ENCODE measurements around the gene OBSCN.
A peak's percentile ranks its signal among the peaks of the same experiment; 100 is the strongest.
"Not testable (repeated sequence)": the region's sequence is repeated elsewhere in the genome, so short reads cannot be mapped to it uniquely, and the experiment has no call there.

The OBSCN gene

GRCh38 chr1:228182296-228183030 lies 25.4 kb upstream of the OBSCN start:
- DNase-seq (ENCODE audit: low read depth, low spot score): no peak

GRCh38 chr1:228184152-228184551 lies 23.7 kb upstream of the OBSCN start:
- no peak for DNase-seq (ENCODE audit: low read depth, low spot score)

DNA sequence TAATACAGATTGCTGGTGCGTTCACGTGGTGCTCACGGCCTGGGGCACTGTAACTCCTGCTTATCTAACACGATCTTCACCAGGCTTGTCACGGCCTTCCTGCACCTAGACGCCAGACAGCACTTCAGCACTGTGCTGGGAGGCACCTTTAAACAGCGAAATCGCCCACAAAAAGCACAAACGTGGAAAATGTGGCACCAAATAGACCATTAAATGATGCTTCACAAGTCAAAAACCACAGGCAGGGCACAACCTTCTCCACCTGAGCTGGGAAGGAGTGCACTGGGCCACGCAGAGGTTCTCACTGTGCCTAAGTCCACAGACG lies 22.2 kb upstream of the OBSCN start:
- peak; percentile 55 for DNase-seq (ENCODE audit: low read depth, low spot score)

GRCh38 chr1:228188249-228188648 lies 19.6 kb upstream of the OBSCN start:
- DNase-seq (ENCODE audit: low read depth, low spot score): not testable (repeated sequence)

GRCh38 chr1:228190182-228190581 lies 17.7 kb upstream of the OBSCN start:
- DNase-seq (ENCODE audit: low read depth, low spot score): no peak

DNA sequence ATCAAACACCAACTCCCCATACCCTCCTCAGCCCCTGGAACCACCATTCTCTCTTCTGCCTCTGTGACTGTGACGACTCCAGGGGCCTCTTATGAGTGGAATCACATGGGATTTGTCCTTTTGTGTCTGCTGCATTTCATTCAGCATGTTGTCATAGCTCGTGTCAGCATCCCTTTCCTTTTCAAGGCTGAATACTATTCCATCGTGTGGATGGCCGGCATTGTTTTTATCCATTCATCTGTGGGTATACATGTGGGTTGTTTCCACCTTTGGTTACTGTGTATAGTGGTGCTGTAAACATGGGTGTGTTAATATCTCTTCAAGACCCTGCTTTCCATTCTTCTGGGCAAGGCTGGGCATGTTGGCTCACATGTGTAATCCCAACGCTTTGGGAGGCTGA lies 17.1 kb upstream of the OBSCN start:
- no peak for DNase-seq (ENCODE audit: low read depth, low spot score)

DNA sequence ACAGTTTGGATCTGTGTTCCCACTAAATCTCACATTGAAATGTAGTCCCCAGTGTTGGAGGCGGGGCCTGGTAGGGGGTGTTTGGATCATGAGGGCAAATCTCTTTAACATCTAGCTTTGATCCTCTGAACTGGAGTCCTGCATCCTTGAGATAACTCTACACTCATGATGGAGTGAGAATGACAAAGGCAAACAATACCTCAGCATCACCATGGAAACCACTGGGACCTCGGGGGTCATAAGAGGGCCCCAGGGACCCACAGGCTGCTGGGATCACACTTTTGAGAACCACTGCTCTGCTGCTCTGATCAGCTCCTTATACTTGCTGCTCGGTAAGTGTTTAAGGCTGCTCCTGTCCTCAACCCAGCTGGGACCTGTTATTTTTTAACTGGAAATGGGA lies 13.4 kb upstream of the OBSCN start:
- no peak for DNase-seq (ENCODE audit: low read depth, low spot score)

- DNase-seq (ENCODE audit: low read depth, low spot score): no peak
Observed at GRCh38 chr1:228194921-228195812, 12.7 kb upstream of the OBSCN start.

- no peak for DNase-seq (ENCODE audit: low read depth, low spot score)
Observed at GRCh38 chr1:228197555-228198147, 10.2 kb upstream of the OBSCN start.

DNA sequence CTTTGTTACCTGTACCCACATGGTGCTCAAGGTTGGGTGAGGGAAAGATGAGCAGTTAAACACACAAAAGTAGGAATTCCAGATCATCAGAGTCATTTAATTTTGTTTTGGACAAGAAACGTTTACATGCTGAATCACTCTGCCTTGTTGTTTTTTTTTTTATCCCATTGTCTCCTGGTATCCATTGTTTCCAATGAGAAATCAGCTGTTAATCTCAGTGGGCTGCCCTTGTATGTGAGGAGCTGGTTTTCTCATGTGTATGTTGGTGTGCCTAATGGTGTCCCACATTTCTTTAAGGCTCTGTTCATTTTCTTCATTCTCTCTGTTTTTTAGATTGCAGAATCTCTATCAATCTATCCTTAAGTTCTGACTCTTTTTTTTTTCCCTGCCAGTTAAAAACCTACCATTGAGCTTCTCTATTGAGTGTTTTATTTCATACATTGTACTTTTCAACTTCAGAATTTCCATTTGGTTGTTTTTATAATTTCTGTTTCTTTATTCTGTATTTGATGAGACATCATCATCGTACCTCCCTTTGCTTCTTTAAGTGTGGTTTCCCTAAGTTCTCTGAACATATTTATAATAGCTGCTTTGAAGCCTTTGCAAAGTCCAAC lies 8.8 kb upstream of the OBSCN start:
- DNase-seq (ENCODE audit: low read depth, low spot score): no peak

GRCh38 chr1:228204958-228205357 lies 2.9 kb upstream of the OBSCN start:
- DNase-seq (ENCODE audit: low read depth, low spot score): no peak

DNA sequence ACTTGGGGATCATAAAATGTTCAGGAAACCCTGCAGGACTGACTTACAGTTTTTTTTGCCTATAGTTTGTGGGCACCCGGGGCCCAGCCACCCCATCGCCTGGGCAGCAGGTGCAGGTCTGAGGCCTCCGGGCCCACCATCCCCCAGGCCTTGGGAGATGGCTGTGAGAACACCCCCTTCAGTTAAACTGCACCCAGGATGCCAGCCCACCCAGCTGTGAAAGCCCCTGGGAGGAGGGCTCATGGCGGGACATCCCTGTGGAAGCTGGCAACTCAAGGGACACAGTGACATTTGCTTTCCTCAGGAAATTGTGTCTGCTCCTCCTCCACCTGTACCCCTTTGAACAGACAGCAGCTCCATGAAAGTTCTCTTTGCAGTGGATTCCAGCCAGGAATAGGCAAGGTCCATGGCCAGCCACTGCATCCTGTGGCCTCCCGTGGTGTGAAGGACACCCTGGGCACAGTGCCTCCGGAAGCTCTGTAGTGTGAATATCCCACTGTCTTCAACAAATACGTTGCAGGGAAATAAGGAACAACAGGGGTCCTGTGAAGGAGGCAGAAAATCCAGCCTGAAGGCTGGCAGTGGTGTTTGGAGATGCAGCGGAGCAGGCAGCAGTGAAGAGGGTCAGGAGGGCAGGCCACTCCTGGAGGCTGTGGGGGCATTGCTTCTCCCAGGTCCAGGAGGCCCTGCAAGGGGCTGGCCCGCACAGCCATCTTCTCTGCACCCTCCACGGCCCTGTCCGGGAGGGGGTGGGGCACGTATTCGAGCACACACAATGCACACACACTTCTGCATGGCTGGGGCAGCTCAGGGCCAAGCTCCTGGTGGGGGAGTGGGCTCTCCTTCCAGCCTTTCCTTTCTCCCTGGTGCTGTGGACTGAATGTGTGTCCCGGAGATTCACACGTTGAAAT lies 2.1 kb upstream of the OBSCN start:
- no peak for DNase-seq (ENCODE audit: low read depth, low spot score)

- no peak for DNase-seq (ENCODE audit: low read depth, low spot score)
Observed at GRCh38 chr1:228206582-228207351, 1.1 kb upstream of the OBSCN start.

DNA sequence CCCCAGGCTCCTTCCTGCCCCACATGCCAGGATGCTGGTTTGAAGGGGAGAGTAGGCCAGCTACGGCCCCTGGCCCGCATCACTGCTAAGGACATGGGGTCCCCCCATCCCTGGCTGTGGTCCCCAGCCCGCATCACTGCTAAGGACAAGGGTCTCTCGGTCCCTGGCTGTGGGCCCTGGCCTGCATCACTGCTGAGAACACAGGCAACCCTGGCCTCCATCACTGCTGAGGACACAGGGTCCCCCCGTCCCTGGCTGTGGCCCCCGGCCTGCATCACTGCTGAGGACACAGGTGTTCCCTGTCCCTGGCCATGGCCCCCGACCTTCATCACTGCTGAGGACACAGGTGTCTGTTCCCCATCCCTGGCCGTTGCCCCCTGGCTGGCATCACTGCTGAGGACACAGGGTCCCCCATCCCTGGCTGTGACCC lies 448 bp upstream of the OBSCN start:
- DNase-seq (ENCODE audit: low read depth, low spot score): no peak

DNA sequence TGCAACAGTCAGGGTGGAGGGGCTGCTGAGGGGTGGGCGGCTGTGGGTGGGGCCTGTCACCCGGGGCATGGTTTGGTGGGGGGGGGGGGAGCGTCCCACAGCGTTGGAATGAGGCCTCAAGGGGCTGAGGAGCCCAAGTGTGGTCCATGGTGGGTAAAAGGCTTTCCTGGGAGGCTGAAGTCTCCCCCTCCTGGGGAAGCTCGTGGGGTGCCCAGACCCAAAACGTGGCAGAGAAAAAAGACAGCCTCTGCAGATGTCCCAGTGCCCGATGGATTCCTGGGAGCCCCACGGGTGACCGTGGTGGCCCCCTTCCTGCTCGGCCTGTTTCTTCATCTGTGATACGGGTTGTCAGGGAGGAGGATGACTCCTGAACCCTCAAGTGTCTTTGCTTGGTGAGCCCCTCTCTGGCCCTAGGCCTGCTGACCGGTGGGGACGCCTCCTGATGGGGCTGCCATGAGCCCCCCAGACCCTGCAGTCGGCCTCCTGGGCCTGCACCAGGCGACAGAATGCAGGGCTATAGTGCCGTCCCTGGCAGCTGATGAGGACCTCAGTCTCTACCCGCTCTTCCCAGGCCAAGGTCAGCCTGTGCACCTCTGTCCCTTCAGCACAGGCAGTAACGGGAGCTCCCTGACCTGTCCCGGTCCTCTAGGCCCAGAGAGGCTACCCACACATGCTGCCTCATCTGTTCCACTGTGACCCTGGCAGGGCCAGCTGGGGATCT lies 1.1 kb downstream of the OBSCN start:
- DNase-seq (ENCODE audit: low read depth, low spot score): no peak

DNA sequence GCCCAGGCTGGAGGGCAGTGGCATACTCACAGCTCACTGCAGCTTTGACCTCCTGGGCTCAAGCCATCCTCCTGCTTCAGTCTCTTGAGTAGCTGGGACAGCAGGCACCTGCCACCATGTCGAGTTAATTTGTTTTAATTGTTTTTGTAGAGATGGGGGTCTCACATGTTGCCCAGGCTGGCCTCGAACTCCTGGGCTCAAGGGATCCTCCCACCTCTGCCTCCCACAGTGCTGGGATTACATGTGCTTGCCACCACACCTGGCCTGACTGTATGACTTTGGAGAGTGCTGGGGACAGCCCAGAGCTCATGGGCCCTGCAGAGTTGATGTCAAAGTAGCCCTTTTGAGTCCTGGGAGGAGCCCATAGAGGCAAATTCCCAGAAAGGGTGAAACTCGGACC lies 1.8 kb downstream of the OBSCN start:
- DNase-seq (ENCODE audit: low read depth, low spot score): no peak

DNA sequence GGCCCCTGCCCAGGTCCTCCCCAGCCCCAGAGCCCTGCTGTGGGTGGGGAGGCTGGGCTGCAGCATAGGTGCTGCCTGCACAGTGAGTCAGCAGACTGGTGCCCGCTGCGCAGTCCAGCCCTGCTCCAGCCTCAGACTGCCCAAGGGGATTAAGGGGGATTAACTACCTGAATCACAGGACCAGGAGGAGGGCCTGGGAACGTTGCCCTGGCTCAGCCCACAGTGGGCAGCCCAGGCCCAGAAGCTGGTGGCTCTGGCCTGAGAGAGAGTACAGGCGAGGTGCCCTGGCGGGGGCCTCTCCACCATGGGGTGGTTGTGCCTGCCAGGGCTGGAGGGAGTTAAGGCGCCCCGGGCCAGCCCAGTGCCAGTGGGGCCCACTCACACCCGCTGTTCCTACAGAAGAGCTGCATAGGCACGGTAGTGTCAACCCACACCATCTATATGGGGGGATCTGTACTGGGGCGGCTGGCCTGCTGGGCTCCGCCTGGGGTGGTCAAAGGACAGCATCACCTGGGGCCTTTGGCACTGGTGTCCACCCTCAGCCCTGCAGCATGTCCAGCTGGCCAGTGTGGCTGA lies 2.3 kb downstream of the OBSCN start:
- DNase-seq (ENCODE audit: low read depth, low spot score): no peak

DNA sequence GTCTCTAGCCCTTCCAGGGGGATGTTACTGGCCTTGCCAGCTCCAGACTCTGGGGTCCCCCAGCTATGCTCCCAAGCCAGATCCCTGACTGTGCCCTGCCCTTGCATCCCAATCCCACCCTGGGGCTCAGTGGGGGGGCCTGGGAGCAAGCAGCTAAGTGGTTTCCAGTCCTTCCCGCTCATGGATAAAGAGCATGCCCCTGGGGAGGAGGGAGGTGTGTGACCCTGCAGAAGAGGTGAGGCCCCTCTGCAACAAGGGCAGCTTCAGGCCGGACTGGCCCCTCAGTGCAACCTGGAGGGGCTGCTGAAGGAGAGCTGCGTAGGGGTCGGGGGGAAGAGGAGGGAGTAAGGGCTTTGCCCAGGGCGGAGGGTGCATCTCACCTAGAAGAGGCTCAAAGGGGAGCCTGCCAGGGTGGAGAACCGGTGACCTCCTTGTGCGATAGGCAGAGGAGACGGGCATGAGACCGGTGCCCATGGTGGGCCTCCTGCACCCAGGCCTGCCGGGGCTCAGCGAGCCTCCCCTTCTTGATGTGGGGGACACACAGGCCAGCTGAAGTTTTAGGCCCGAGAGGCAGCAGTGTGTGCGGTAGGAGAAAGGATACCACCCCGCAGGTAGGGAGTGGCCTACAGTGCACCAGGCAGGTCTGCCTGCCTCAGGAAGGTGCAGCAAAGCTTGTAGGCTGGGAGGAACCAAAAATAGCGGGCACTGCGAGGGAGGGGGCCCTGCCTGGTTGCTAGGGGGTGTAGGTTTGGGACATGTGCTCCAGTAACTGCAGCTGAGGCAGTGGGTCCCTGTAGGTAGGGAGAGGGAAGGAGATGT lies 3.1 kb downstream of the OBSCN start:
- no peak for DNase-seq (ENCODE audit: low read depth, low spot score)

Measured in ELF-1 (cell line).